Parietal lobe (tissue), 2 donors: ENCODE data around the gene PLSCR1. TPM values are rescaled to one million over a fixed set of nuclear protein-coding genes. Genes with fewer than 3 reads are reported as not detected.

Source experiments
- small RNA-seq: library from RNA; depleted of rRNA; stranded (forward); fragments of <200 nt; gene quantifications from one replicate; pipeline ENCODE3, GENCODE V24; 2014; ENCODE audit warnings: low replicate concordance
- total RNA-seq: library from RNA; depleted of rRNA; stranded (reverse); fragments of >200 nt; gene quantifications from one replicate; pipeline ENCODE4 v1.2.3, GENCODE V29; 2014

The PLSCR1 gene, protein sequence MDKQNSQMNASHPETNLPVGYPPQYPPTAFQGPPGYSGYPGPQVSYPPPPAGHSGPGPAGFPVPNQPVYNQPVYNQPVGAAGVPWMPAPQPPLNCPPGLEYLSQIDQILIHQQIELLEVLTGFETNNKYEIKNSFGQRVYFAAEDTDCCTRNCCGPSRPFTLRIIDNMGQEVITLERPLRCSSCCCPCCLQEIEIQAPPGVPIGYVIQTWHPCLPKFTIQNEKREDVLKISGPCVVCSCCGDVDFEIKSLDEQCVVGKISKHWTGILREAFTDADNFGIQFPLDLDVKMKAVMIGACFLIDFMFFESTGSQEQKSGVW
- total RNA-seq: 9.1 TPM

DNA sequence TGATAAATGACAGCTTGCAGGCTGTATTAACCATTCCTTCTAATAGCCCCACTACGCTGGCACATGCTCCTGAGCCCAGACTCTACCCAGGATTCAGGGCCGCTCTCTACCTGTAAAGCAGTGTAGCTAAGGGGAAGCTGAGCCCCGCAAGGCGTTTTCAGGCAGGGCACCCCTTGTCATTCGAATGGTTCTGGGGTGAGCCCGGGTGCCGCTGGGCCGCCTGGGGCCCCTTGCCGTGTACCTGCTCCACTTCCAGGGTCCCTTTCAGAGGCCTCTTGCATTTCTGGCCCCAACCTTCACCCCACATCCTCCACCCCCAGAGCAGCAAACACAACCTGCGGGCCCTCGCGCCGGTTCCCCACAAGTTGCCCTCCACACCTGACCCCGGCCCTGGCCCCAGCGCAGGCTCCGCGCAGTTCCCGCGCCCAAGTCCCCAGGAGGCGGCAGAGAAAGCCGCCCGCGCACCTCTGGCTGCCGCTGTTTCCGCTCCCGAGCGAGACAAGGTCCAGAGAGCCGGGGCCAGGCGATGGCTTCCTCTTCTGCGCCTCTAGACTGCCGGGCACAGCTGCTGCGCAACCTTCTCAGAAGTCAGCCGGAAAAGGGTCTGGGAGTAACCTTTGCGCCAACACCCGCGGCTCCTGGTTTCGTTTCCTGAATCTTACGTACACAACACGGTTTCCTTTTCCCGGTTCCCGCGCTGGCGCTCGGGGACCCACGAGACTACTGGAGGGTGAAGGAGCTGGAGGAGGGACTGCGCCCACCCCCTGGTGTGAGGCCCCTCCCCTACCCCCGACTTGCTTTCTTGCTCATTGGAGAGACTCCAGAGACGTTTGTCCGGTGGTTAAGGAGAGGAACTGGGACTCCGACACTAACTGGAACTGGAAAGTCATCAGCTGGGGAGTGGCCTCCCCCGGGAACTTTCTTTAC is at the start of gene PLSCR1:
Gene PLSCR1 (minus strand): TSS at position 606 of the 927 bp plus-strand sequence. CDS start 8,055 bp downstream, outside the sequence.

DNA sequence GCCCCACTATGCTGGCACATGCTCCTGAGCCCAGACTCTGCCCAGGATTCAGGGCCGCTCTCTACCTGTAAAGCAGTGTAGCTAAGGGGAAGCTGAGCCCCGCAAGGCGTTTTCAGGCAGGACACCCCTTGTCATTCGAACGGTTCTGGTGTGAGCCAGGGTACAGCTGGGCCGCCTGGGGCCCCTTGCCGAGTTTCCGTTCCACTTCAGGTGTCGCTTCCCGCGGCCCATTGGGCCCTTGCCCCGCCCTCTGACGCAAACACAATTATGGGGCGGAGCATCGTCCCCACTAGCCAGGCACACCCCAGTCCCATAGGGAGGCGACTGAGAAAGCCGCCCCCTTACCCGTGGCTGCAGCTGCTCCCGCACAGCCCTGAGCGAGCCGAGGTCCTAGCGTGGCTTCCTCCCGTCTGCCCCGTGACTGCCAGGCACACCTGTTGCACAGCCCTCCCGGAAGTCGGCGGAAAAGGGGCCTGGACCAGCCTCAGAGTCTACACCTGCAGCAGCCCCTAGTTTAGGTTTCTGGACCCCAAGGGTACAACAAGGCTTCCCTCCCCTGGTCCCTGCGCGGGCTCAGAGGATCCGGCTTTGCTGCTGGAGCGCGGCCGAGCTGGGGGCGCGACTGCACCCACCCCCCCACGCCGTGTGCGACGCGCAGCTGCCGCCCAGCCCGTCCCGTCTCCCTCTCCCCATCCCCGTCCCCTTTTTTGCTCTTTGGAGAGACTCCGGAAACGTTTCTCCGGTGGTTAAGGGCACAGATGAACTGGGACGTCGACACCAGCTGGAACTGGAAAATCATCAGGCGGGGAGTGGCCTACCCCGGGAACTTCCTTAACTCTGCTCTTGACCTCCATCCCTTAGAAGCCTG is 75.0 kb downstream of the PLSCR1 start, which contains the start of gene PLSCR2:
Gene PLSCR2 (minus strand): TSS at position 412 of the 868 bp plus-strand sequence. CDS start 9,657 bp downstream, outside the sequence.

Small RNA genes lying within 50 kb of the gene (small RNA-seq; reads per million reads assigned to genes)
- not detected for gene RNU6-428P

Other genes starting within 250 kb of the PLSCR1 start
- not detected for gene PLSCR2, start 75.0 kb downstream of the PLSCR1 start, total RNA-seq
- gene PLSCR5, start 60.7 kb upstream of the PLSCR1 start, total RNA-seq: not detected